NCI-H510A treated with DMSO at 0.1 percent for 48 hours (cell line): ENCODE data around the gene CRYBG2.
"Not testable (repeated sequence)": the region's sequence is repeated elsewhere in the genome, so short reads cannot be mapped to it uniquely, and the experiment has no call there.

Experiments
- DNase-seq: peaks from one replicate; lab custom pipeline; 2025; lab: John Stamatoyannopoulos, UW

CRYBG2 gene

GRCh38 chr1:26321315-26322041 is 32.5 kb downstream of the CRYBG2 start:
- peak; percentile 51 for DNase-seq

DNA sequence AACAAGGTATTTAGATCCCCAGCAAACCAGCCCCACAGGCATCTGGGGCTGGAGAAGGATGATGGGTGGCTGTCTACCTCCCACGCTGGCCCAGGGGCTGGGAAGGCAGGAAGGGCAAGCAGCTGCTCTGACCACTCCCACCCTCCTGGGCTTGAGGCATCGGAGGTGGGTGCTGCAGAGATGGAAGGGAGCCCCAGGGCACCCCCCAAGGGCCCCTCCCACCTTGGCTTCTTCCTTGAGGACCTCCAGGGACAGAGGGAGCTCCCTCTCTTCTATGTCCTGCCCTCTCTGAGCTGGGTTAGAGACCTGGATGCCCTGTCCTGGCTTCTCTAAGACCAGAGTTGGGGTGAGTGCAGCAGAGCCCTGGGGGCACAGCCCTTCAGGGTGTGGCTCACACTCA is 33.0 kb downstream of the CRYBG2 start:
- no peak for DNase-seq

DNA sequence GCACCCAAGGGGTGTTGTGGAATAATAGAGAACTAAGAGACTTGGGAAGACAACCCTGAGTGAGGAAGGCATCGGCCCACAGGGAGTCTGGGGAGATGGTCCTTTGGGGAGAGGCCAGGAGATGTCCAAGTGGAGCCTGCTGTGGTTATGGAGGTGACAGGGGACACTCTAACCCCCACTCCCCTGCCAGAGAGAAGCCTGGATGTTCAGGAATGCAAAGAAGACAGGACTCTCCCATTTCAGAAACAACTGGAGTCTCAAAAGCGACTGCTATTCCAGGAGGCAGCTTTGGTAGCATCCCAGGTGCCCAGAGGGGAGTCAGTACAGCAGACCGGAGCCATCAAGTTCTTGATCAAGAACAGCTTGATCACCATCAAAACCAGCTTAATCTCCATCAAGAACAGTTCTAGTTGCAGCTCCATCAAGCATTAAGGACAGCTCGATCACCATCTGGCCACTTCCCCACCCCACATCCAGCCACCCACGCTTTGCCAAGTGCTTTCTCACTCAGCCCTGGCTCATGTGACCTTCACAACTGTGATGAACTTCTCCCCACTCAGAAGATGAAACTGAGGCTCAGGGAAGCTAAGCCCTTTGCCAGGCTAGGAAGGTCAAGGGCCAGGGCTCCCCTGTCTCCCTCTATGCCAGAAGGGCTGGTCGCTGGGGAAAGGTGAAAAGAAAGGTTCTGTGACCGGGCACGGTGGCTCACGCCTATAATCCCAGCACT is 35.4 kb downstream of the CRYBG2 start:
- DNase-seq = no peak

GRCh38 chr1:26317612-26318337 is 36.2 kb downstream of the CRYBG2 start, which contains the start of gene CD52:
CD52 (plus strand) TSS chr1:26317958; CDS start chr1:26318018, 60 bp downstream.
- no peak for DNase-seq

DNA sequence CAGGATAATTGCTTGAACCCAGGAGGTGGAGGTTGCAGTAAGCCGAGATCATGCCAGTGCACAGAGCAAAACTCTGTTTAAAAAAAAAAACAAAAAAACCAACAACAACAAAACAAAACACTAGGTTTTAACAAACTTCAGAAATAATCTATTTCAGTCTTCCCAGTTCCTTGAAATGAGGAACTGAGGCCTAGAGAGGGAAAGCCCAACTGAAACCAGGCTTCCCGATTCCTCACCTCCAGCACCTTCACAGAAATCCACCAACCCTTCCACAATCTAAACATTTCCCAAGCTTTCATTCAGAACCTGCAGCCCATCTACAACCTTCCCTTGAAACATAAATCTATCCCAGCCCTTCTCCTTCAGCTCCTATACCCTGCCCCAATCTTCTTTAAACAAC is 36.8 kb downstream of the CRYBG2 start:
- no peak for DNase-seq

- DNase-seq = no peak
These were observed 37.8 kb downstream of the CRYBG2 start for GRCh38 chr1:26315874-26316850.

GRCh38 chr1:26314501-26314900 is 39.4 kb downstream of the CRYBG2 start:
- DNase-seq = no peak

DNA sequence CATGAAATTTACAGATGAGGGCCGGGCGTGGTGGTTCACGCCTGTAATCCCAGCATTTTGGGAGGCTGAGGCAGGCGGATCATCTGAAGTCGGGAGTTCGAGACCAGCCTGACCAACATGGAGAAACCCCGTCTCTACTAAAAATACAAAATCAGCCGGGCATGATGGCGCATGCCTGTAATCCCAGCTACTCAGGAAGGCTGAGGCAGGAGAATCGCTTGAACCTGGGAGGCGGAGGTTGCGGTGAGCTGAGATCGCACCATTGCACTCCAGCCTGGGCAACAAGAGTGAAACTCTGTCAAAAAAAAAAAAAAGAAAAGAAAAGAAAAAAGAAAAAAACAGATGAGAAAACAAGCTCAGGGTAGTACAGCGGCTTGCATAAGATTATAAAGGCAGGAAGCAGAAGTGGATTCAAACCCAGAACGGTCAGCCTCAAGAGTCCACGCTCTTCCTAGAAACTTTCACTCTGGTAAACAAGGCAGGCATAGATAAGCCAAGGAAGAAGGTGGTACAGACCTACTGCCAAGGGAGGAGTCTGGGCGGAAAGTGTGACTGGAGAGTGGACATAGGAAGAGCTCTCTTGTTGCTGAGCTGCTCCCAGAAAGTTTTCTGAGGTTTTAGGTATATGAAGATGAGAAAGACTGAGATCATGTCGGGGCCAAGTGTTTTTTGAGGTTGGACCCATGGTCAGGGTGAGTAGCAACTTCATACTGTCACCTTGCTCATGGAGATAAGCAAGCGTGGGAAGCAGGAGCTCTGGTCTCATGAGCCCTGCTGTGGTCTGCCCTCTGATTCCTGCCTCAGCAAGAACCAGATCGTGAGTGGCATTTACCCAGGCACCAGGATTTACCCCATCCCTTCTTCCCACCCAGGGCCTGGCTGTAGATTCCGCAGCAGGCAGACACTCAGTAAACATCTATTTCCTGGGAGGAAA is 45.7 kb downstream of the CRYBG2 start:
- not testable (repeated sequence) for DNase-seq

- no peak for DNase-seq
These were observed 46.6 kb downstream of the CRYBG2 start for GRCh38 chr1:26307363-26307781.

DNA sequence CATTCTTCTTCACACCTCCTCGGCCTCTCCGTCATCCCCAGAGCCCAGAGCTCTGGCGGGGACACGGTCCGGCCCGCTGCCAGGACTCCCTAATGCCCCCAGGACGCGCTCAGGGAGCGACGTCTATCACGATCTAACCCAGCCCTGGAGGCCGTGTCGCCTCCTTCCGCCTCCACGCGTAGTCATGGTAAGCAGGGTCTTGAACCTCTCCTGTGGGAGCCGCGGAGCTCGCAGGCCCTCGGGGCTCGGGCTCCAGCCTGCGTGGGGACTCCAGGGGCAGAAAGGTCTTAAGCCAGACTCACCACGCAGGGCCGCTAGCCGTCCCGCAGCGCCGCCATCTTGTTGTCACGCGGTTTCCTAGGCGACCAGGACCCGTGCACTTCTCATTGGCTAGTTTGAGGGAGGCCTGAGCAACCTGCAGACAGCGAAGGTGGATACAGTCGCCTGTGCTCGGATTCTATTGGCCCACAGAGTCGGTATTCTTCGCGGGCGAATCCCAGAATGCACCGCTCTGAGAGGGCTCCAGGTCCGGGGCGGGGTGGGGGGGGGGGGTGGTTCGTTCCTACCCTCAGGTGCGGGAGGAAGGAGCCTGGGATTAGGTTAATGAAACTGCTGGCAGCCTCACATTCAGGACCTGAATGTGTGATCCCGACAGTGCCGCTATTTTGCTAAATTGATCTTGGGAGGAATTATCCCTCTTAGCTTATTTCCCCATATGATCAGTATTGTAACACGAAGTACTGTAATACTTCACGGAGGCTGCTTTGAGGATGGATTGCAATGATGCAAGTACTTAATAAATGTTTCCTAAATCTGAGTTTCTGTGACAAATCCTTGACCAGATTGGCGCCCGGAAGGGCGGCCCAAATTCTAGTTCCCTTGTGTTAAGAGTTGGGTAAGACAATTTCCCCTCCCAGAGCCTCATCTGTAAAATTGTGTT is 47.4 kb downstream of the CRYBG2 start, which contains the start of gene UBXN11:
Gene UBXN11, minus strand, starts transcription at position 347 of the 940 bp plus-strand sequence. CDS start 3,753 bp downstream, outside the sequence.
- DNase-seq = peak; percentile 96

GRCh38 chr1:26305667-26306289 is 48.2 kb downstream of the CRYBG2 start:
- no peak for DNase-seq

GRCh38 chr1:26302733-26303405 is 51.1 kb downstream of the CRYBG2 start:
- DNase-seq = no peak

GRCh38 chr1:26300578-26301275 is 53.2 kb downstream of the CRYBG2 start:
- no peak for DNase-seq

GRCh38 chr1:26297791-26298124 is 56.2 kb downstream of the CRYBG2 start:
- no peak for DNase-seq

DNA sequence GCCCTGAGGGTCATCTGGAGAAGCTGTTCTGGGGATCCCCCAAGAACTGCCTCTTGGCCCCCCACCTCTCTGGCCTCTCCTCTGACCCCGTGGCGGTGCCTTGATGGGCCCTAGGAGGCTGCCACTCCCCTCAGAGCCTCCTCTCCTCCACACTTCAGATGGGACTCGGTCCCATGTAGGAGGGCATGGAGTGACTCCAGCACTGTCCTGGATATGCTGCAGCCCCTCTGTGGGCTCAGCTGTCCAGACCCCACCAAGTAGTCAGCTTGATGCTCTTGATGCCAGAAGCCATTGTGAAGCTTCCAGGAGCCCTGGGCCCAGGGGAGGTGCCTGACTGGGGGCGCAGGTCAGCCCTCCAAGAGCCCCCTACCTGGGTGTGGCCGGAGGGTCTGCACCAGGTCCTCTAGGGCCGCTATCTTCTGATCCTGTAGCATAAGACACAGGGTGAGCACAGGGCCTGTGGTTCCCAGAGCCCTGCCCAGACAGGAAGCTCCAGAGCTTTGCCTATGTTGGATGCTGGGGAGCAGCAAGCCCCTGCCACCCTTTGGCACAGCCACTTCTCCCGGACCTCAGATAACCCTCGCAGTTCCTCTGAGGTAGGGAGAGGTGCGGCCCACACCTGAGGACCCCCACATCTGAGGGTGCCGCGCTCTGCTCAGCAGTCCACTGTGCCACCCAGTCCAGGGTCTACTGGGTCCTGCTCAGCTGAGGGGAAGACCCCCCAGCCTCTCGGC is 56.7 kb downstream of the CRYBG2 start:
- DNase-seq = no peak

- DNase-seq = no peak
These were observed 57.4 kb downstream of the CRYBG2 start for GRCh38 chr1:26296340-26297056.
